HG03097 (cell line): Measurements from ENCODE around the gene GDF11.
A peak's percentile ranks its signal among the peaks of the same experiment; 100 is the strongest.

Source experiments
- ATAC-seq: cut with Tn5 transposase; IDR thresholded peaks from one replicate; pipeline ENCODE4 v1.9.1; 2021; ENCODE audit not compliant: unreplicated experiment, low FRiP score

Gene GDF11

GRCh38 chr12:55721601-55722213, 21.2 kb upstream of the GDF11 start:
- no peak for ATAC-seq

DNA sequence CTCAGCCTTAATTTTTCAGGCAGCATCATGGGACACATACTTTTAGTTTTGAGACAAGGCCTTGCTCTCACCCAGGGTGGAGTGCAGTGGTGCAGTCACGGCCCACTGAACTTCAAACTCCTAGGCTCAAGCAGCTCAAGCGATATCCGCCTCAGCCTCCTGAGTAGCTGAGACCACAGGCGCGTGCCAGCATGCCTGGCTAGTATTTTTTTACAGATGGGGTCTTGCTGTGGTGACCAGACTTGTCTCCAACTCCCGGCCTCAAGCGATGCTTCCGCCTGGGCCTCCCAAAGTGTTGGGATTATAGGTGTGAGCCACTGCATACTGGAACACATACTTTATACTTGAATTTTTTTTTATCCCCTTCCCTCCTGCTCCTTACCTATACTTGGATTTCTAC, 20.0 kb upstream of the GDF11 start:
- no peak for ATAC-seq

DNA sequence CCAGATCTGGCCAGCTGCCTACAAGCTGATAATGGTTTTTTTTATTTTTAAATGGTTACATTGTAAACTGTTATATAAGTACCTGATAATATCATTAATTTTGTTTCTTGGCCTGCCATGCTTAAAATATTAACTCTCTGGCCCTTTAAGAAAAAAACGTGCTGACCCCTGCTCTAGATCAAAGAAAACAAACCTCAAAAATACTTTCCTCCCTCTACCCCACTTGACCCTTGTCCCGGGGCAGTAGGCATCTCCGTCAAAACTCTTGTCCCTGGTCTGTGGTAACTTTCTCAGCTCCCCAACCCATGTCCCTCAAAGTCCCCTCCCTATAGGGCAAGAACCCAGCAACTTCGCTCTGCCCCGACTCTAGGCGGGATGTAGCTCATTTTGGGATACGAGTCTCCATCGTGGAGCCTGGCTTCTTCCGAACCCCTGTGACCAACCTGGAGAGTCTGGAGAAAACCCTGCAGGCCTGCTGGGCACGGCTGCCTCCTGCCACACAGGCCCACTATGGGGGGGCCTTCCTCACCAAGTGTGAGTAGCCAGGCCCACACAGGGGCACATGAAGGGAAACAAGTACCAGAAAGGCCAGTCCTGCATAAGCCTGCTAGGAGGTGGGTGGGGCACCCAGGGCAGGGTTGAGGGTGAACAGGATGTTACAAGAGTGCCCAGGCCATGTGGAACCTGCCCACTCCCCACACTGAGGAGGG, 19.3 kb upstream of the GDF11 start:
- no peak for ATAC-seq

DNA sequence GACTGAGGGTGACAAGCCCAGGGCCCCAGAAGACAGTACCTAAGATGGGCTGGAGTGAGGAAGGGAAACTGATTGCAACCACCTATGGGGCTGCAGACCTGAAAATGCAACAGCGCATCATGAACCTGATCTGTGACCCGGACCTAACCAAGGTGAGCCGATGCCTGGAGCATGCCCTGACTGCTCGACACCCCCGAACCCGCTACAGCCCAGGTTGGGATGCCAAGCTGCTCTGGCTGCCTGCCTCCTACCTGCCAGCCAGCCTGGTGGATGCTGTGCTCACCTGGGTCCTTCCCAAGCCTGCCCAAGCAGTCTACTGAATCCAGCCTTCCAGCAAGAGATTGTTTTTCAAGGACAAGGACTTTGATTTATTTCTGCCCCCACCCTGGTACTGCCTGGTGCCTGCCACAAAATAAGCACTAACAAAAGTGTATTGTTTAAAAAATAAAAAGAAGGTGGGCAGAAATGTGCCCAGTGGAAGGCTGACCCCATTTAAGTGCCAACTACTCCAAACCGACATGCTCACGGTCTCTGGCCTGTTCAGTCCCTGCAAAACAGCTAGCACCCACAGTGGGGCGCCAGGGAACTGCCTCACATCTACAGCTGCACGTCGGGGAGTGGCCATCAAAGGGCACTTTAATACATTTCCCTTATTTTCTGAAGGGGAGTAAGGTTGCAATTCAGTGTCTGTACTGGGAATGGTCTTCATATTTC, 18.5 kb upstream of the GDF11 start:
- ATAC-seq, result no peak

GRCh38 chr12:55724940-55725309, 18.0 kb upstream of the GDF11 start:
- ATAC-seq, result no peak

DNA sequence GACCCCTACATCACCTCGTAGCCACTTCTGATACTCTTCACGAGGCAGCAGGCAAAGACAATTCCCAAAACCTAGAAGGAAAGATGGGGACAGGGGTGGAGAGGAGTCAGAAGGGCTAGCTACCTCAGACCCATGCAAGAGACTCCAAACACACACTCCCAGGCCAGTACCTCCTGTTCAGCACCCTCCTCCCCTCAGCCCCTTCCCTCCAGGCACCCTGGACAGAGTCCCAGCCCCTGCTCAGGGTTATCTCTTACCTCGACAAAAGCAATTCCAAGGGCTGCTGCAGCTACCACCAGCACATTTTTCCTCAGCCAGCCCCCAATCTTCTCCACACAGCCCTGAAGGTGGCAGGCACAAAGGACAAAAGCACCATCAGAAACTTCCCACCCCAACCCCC, 17.4 kb upstream of the GDF11 start:
- no peak for ATAC-seq

DNA sequence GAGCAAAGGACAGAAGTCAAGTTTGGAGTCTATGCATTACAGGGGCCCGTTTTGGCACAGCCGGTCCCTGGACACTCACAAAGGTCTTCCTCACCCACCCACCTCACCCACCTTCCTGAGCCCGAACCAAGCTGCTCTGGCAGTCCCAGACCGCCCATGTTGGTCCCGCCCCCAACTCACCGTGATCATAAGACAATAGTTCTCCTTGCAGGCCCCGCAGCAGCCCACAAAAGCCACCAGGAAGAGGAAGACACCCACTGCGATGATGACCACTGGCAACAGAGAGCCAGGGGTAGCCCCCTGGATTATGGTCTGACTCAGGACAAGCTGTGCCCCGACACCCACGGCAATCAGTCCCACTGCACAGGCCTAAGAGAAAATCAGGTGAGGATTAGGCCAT, 16.0 kb upstream of the GDF11 start:
- no peak for ATAC-seq

DNA sequence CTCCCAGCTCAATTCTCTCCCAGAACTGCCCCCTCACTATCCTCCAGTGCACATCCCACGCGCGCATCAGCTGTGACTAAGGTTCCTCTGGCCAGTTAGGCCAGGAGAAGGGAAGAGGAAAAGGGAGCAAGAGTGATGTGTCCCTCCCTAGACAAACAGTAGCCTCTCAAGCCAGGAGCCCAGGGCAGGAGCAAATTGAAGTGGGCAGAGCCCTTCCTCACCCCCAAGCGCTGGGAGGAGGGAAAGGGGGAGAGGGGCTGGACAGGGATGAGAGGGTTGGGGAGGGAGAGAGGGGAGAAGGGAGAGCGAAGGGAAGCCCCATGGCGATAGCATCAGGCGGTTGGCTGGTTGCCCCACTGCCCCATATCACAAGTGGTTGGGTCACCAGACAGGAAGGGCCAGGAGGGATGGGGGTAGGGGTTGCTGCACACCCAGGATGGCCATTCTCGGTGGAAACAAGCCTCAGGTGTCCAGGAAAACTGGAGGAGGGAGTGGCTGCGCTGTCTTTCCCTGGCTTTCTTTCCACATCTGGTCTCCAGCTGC, 15.2 kb upstream of the GDF11 start:
- ATAC-seq, result no peak

DNA sequence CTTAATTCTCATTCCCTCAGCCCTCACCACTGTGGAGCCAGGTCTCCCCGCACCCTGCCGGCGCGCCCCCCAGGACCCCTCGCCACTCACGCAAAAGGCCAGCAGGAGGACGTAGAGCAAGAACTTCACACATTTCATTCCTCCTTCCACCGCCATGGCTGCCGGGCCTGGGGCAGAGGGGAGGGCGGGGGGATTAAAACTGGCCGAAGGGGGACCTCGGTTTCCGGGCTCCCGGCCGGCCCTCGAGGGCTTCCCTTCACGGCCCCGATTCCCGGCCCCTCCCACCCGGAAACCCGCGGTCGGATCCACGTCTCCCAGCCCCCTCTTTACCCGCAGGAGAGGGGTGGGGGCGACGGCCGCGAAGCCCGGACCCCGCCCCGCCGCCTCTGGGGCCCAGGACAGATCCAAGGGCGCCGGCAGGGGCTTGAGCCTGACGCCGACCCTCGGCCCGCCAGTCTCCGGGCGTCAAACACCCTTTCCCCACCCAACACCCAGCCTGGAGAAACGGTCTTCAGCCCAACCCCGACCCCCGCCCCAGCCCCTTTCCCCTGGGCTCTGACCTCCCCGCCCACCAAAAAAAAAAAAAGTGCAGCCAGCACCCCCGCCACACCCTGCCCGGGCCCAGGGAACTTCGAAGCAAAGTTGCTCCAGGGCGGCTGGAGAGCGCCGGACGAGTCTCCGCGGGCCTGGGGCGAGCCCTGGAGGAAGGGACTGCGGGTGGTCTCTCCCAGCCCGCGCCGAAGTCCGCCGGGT, 14.6 kb upstream of the GDF11 start:
- ATAC-seq, result peak; percentile 11

DNA sequence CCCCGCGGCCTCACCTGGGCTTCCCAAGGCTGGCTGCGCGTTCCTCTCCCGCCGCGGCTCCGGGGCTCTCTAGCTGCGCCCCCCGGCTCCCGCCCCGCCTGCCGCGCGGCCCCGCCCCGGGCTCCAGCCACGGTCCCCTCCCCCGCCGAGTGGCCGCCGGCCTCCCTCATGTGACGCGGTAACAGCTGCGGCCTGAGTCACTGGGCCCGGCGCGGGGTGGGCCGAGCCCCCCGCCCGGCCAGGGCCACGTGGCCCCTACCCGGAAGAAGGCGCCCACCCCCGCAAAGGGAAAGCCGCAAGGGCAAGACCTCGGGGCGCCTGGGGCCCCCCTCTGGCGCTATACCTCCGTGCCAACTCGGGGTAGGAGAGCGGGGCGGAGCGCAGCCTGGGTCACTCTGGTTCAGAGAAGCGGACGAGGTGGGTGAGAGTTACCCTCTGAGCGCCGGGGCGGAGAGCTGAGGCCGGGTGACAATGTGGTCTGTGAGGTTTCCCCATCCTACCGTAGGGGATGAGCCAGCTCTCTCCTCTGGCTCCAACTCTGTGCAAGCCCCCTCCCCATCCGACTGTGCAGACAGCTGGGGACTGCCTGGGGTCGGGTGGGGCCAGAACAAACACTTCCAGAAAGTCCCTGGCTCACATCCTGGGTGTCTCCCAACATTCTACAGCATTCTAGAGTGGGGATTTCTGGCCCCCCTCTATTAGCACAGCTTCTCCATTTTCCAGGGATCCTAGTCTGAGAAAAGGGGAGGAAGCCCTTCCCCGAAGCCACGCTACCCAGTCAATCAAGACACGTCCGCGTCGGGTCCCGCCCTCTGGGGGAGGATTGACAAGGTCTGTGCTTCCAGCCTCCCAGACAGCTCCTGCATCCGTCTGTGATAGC, 13.7 kb upstream of the GDF11 start, which contains the start of gene CD63:
Gene CD63 (minus strand): TSS at position 71 of the 880 bp plus-strand sequence. CDS start 668 bp downstream, outside the sequence.
- ATAC-seq, result peak; percentile 48

DNA sequence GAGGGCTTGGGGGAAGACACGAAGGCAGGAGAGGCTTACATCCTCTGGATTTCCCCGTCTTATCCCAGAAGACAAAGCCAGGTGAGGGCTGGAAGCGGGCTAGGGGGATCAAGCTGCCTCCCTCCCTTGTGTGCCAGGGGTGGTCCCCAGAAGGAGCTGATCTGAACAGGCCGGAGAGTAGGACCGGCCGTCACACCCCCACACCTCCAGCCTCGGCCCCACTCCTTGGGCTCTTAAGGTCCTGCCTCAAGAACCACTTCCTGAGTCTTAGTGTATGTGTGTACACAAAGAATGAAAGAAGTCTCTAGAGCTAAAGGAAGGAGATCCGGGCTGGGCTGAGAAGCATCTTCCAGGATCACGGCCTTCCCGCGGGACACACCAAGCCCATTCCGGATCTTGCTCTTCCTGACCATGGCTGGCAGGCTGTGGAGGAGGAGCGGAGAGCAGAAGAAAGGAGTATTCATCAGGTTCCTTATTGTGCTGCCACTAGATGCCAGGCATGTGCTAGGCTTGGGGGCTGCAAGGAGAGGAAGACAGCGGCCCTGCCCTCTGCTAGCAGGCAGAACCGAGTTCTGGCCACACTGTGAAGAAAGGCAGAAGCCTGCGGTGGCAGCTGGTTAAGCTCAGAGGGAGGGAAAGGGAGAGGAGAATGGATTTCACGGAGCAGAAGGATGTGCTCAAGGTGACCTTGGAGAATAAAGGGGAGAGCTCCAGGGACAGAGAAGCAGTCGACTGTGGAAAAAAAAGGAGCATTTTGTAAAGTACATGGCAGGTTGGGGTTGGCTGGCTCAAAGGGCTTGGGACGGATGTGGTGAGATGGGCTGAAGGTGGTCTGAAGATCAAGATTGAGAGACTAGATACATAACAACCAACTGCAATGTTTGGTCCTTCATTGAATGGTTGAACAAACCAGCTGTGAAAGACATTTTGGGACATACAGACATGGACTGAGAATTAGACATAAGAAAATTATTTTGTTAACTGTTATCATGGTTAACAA, 12.8 kb upstream of the GDF11 start:
- peak; percentile 37 for ATAC-seq

DNA sequence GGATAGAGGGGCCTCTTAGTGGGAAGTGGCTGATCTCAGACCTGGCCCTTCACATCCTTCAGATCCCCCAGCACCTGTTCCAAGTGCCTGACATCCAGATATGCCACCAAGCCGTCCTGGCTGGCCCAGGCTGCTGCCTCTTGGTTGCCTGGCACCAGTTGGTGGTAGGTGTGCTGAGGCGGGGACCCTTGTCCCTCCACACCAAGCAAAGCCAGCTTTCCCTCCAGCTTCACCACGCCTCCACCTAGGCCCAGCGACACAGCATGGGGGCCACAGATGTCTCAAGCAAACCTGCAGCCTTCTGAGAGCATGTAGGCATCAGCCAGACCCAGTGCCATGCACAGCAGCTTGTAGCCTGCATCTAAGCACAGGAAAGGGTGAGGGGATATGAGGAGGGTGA, 10.6 kb upstream of the GDF11 start:
- no peak for ATAC-seq

GRCh38 chr12:55733021-55733555, 9.8 kb upstream of the GDF11 start:
- ATAC-seq, result no peak

- ATAC-seq, result no peak
Observed at GRCh38 chr12:55733858-55734257, 9.1 kb upstream of the GDF11 start.

DNA sequence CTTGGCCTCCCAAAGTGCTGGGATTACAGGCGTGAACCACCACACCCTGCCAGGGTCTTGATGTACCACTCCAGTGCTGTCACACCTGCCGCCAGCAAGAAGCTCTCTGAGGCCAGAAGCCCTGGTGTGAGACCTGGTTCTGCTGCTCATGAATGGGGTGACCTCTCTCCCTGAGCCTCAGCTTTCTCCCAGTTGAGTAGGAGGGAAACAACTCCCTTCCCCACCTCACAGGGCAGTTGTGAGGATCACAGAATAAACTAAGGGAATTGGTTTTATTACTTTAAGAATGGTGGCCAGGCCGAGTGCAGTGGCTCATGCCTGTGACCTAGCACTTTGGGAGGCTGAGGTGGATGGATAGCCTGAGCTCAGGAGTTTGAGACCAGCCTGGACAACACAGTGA, 8.3 kb upstream of the GDF11 start:
- no peak for ATAC-seq

GRCh38 chr12:55736076-55736475, 6.8 kb upstream of the GDF11 start:
- no peak for ATAC-seq

DNA sequence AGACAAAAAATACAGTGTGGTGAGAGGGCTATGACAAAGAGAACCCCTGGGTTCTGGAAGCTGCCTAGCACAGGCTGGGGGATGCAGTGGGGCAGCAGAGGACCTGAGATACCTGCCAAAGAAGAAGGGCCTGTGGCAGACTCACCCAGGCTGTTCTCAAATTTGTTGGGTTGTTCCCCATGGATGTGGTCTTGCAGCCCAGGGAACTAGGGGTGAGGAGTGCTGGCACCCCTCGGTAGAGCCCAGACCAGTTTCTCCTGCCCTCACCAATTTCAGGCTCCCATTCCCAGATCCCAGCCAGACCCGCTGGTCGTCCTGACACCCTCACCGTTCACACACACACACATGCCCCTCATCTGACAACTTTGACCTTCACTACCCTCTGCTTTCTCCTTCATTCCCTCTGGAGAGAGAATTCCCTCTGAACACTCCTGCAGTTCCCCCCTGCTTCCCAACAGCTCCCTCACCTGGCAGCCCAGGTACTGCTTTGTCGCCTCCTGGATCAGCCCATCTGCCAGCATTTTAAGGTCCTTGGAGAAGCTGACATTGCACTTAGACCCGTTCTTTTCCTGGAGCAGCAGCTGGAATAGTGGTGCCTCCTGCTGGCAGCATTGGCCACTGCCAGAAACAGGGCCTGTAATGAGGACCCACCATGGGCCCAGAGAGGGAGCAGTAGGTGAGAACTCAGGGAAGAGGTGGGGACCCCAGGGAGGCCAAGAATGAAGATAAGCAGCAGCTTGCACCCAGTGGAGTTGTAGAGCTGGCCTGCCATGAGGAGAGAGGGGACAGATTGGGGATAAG, 5.9 kb upstream of the GDF11 start:
- ATAC-seq, result no peak
